Ureter (tissue), 1 donor: ENCODE results near the gene OPRD1. TPM values are rescaled to one million over a fixed set of nuclear protein-coding genes. Genes with fewer than 3 reads are reported as not detected.
A peak's percentile ranks its signal among the peaks of the same experiment; 100 is the strongest.

Source experiments
- DNase-seq: peaks from one replicate; pipeline ENCODE4 v3.0.0-alpha.2; 2020; ENCODE audit warnings: low spot score
- total RNA-seq: library from RNA; stranded (reverse); gene quantifications from one replicate; pipeline ENCODE4 v1.2.4, GENCODE V29; 2023
- donor health status: DM: yes; HTN: yes; CAD: no.

The OPRD1 gene
- total RNA-seq, 1 donor from 2014 or later = not detected

GRCh38 chr1:28910379-28911115 is 98.6 kb downstream of the OPRD1 start:
- no peak for DNase-seq

DNA sequence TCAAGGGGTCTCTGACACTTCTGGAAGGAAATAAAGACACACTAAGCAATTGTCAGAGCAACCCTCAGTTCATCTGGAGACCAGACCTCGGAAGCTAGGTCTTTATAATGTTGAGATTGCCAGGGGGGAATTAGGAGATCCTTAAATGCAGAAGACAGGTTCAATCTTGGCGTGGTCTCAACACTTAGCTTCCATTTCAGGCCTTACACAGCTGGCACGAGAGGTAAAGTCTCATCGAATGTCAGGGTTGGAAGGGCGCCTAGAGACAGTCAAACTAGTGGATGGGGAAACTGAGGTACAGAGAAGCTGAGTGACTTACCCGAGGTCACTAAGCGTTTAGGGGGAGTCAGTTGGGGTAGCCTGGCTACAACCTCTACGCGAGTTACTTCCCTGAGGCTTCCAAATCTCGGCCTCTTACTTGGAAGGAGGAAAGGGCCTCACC is 101.8 kb downstream of the OPRD1 start:
- no peak for DNase-seq

DNA sequence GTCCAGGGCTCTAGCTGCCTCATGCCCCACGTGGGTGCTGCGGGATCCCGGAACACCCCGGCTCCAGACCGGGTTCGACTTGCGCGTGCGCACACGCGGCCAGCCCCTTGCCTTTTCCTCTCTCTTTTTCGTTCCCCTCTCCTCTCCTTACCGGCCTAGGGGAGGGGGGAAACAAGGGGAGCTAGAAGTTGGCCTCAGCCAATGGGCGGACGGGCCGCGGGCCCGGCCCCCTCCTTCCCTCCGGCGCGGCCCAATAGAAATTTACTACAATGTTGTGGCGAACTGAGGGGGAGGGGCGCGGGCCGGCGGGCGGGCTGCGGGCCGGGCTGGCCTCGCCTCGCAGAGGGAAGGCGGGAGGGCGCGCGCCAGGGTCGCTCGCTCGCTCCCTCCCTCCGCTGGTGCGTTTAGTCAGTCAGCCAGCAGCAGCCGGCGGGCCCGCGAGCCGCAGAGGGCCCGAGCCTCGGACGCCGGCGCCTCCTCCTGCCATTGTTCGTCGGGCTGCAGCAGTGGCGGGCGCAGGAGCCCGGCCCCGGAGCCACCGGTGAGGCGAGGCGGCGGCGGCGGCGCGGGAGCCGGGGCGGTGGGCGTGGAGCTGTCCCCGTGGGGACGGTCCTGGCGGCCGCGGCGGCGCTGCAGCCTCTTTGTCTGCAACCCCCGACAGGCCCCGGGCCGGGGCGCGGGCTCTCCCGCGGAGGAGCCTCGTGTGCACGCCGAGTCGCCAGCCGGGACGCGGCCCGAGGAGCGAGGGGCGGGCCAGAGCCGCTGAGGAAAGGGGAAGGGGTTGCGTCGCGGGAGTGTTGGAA is 102.5 kb downstream of the OPRD1 start, which contains the start of gene EPB41:
EPB41 (plus strand) TSS at position 342 of the 803 bp plus-strand sequence. CDS start 72,869 bp downstream, outside the sequence.
- peak; percentile 91 for DNase-seq

DNA sequence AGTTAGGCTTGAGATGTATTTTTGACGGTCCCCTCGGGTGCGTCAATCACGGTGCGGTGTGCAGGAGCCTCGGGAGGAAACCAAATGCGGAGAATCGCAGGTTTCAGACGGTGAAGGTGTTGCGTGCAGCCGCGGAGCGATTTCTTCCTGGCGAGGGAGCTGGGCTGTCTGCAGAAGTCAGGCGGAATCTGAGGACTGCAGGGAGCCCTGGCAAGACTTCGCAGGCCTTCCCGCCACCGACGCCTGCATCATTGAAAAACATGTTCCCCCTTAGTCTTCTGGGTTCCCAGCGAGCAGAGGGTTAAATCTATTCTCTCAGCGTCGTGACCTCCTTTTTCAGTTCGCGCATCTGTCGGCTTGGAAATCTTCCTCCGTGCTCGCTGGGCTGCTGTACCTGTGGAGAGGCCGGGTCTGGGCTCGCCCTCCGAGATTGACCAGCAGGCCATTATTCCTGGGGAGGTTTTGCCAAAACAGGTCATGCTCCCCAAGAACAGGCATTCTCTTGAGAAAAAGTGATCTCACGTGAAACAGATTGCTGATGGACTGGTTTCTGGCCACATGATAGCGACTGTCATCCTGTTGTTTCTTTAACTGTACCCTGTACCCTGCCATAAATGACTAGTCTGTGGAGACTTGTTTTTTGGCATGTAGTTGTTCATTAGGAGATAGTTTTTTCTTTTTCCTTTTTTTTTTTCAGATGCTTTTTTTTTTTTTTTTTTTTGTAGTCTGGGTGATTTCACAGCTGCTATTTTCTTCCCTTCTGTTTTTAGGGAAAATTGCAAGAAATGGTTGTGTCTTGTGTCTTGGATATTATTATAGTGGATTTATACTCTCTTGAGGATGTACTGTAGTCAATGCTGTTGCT is 103.3 kb downstream of the OPRD1 start:
- DNase-seq = no peak

GRCh38 chr1:28917757-28918118 is 105.8 kb downstream of the OPRD1 start:
- no peak for DNase-seq

Other genes starting within 250 kb of the OPRD1 start
- 1.9 TPM for gene RAB42, start 219.9 kb upstream of the OPRD1 start, total RNA-seq
- gene TAF12, start 169.1 kb upstream of the OPRD1 start, total RNA-seq = 19.8 TPM
- not detected for gene RNU11, start 163.6 kb upstream of the OPRD1 start, total RNA-seq
- 14.9 TPM for gene GMEB1, start 143.4 kb upstream of the OPRD1 start, total RNA-seq
- gene YTHDF2, start 75.2 kb upstream of the OPRD1 start, total RNA-seq = 115 TPM
- 109 TPM for gene EPB41, start 102.4 kb downstream of the OPRD1 start, total RNA-seq